HepG2 (cell line): ENCODE measurements around the gene LRRC4. TPM values are rescaled to one million over a fixed set of nuclear protein-coding genes. Genes with fewer than 3 reads are reported as not detected.

Experiments used
- ATAC-seq: fragments of 200-7000 bp; cut with Tn5 transposase; 3 replicates; pipeline ENCODE4 v1.9.1; 2020; ENCODE audit warnings: mild to moderate bottlenecking, moderate library complexity
- BruUV-seq: library from RNA; stranded (reverse); fragments of 400-500 nt; replicated peaks from 2 replicates; lab custom pipeline; 2021; lab: Mats Ljungman, UMichigan
- CTCF ChIA-PET: fragments of 300-600 bp; formaldehyde crosslinking; extraction: SDS; loops from one replicate; lab custom pipeline; 2021; ENCODE audit warnings: low total read pairs, inconsistent platforms, low intra/inter-chr PET ratio; lab: Yijun Ruan, JAX
- POLR2A ChIA-PET: fragments of 350-600 bp; sonication (Branson Sonifier 250); formaldehyde crosslinking; loops from one replicate; lab custom pipeline; 2020; ENCODE audit warnings: antibody characterized with exemption, inconsistent platforms; lab: Yijun Ruan, JAX
- DNase-seq: peaks from one replicate; pipeline ENCODE4 v3.0.0-alpha.2; 2015; ENCODE audit warnings: low spot score
- FAIRE-seq: peaks from 3 replicates; lab custom pipeline; 2011; peaks lifted over from hg19 to GRCh38; lab: Jason Lieb, UNC
- H2AFZ ChIP-seq: one replicate; pipeline ENCODE4 v1.6.1; 2011; ENCODE audit warnings: low read length, inconsistent platforms
- H3K27ac ChIP-seq: fragments of 300-600 bp; 3 replicates; pipeline ENCODE4 v1.8.0; 2011; ENCODE audit warnings: mixed run types, mild to moderate bottlenecking, mixed read lengths, low read length, inconsistent platforms; ENCODE audit not compliant: insufficient read depth; ENCODE audit errors: extremely low read length
- H3K27me3 ChIP-seq, 2 experiments: fragments of 200-600 bp in 1 of 2; 2 replicates in 1 of 2; 3 replicates in 1 of 2; pipeline versions ENCODE4 v1.6.0 to v1.8.0; 2011; ENCODE audit warnings: low read length in 2 of 2, mild to moderate bottlenecking in 2 of 2, moderate library complexity in 2 of 2, inconsistent platforms in 1 of 2; ENCODE audit not compliant: insufficient read depth in 2 of 2, control insufficient read depth in 1 of 2
- H3K36me3 ChIP-seq, 2 experiments: fragments of 200-600 bp in 1 of 2; replicated peaks in 1 of 2; 2 replicates in 1 of 2; 3 replicates in 1 of 2; pipeline versions ENCODE4 v1.5.1 to v1.8.0; 2011; ENCODE audit warnings: low read length in 2 of 2, inconsistent platforms in 1 of 2; ENCODE audit not compliant: insufficient read depth in 2 of 2, control insufficient read depth in 1 of 2
- H3K4me1 ChIP-seq: 2 replicates; pipeline ENCODE4 v1.5.1; 2012; ENCODE audit warnings: low read length, inconsistent platforms; ENCODE audit not compliant: insufficient read depth
- H3K4me2 ChIP-seq: 2 replicates; pipeline ENCODE4 v1.6.0; 2011; ENCODE audit warnings: low read depth, low read length, inconsistent platforms
- H3K4me3 ChIP-seq, 3 experiments: fragments of 200-600 bp in 1 of 3; sonication (generic), shearing (Covaris generic) in 1 of 3; replicated peaks in 1 of 3; 2 replicates each; pipeline ENCODE4 v1.5.1; 2011 to 2016; ENCODE audit warnings: low read length in 3 of 3, inconsistent platforms in 2 of 3, low read depth in 2 of 3, mild to moderate bottlenecking in 2 of 3, control low read depth in 1 of 3, mixed read lengths in 1 of 3; ENCODE audit not compliant: insufficient read depth in 1 of 3
- H3K79me2 ChIP-seq: one replicate; pipeline ENCODE4 v1.6.1; 2011; ENCODE audit warnings: low read length, inconsistent platforms; ENCODE audit not compliant: insufficient read depth
- H3K9ac ChIP-seq: 2 replicates; pipeline ENCODE4 v1.6.0; 2011; ENCODE audit warnings: mild to moderate bottlenecking, low read depth, low read length, inconsistent platforms; ENCODE audit not compliant: insufficient read depth
- H3K9me3 ChIP-seq: 2 replicates; pipeline ENCODE4 v1.5.1; 2012; ENCODE audit warnings: mild to moderate bottlenecking, low read length
- H4K20me1 ChIP-seq: 2 replicates; pipeline ENCODE4 v1.6.0; 2011; ENCODE audit warnings: inconsistent platforms, mild to moderate bottlenecking, low read length, moderate library complexity; ENCODE audit not compliant: insufficient read depth
- ELF1 ChIP-seq: sonication (generic); formaldehyde crosslinking; IDR thresholded peaks from 2 replicates; pipeline ENCODE4 v1.4.0; 2020; ENCODE audit warnings: missing genetic modification reagents
- JUNB ChIP-seq: sonication (generic); formaldehyde crosslinking; IDR thresholded peaks from 2 replicates; pipeline ENCODE4 v1.8.0; 2022; ENCODE audit warnings: missing genetic modification reagents, mild to moderate bottlenecking, borderline replicate concordance
- REXO4 ChIP-seq: sonication (generic); formaldehyde crosslinking; IDR thresholded peaks from 2 replicates; pipeline ENCODE4 v1.8.0; 2022; ENCODE audit warnings: missing genetic modification reagents, mild to moderate bottlenecking, borderline replicate concordance
- SP4 ChIP-seq: sonication (generic); formaldehyde crosslinking; IDR thresholded peaks from 2 replicates; pipeline ENCODE4 v1.8.1; 2023; ENCODE audit warnings: mild to moderate bottlenecking, missing genetic modification reagents
- SRF ChIP-seq: IDR thresholded peaks from 2 replicates; pipeline ENCODE4 v1.6.1; 2011; ENCODE audit warnings: mild to moderate bottlenecking, low read depth, low read length, moderate library complexity
- SSRP1 ChIP-seq: IDR thresholded peaks from 2 replicates; pipeline ENCODE4 v1.6.1; 2016; ENCODE audit warnings: control low read depth
- U2AF1 ChIP-seq: fragments of 200-400 bp; formaldehyde crosslinking; optimal IDR thresholded peaks from 2 replicates; pipeline ENCODE3; 2017; ENCODE audit warnings: mild to moderate bottlenecking, low read depth, low read length
- ZFP36 ChIP-seq: fragments of 150-350 bp; IDR thresholded peaks from 2 replicates; pipeline ENCODE4 v1.6.1; 2018; ENCODE audit warnings: borderline replicate concordance, low read length, low read depth; ENCODE audit not compliant: partially characterized antibody
- ZNF17 ChIP-seq: sonication (generic); formaldehyde crosslinking; IDR thresholded peaks from 2 replicates; pipeline ENCODE4 v1.5.0; 2020; ENCODE audit warnings: mild to moderate bottlenecking, missing genetic modification reagents
- ZNF230 ChIP-seq: sonication (generic); formaldehyde crosslinking; IDR thresholded peaks from 2 replicates; pipeline ENCODE4 v1.4.0; 2020; ENCODE audit warnings: mild to moderate bottlenecking, missing genetic modification reagents
- ZNF263 ChIP-seq: sonication (generic); formaldehyde crosslinking; IDR thresholded peaks from 2 replicates; pipeline ENCODE4 v1.4.0; 2020; ENCODE audit warnings: missing genetic modification reagents
- ZNF616 ChIP-seq: sonication (generic); formaldehyde crosslinking; IDR thresholded peaks from 2 replicates; pipeline ENCODE4 v1.5.0; 2020; ENCODE audit warnings: low read depth, mild to moderate bottlenecking, missing genetic modification reagents
- ZNF792 ChIP-seq: IDR thresholded peaks from 2 replicates; pipeline ENCODE4 v1.6.1; 2016
- ZNF816 ChIP-seq: sonication (generic); formaldehyde crosslinking; IDR thresholded peaks from 2 replicates; pipeline ENCODE4 v1.8.0; 2022; ENCODE audit warnings: missing genetic modification reagents, mild to moderate bottlenecking, borderline replicate concordance
- ZNF883 ChIP-seq: sonication (generic); formaldehyde crosslinking; IDR thresholded peaks from 2 replicates; pipeline ENCODE4 v1.5.1; 2020; ENCODE audit warnings: mild to moderate bottlenecking, missing genetic modification reagents; ENCODE audit errors: not compliant biosample characterization
- WGBS: methylation state at CpG from one replicate; pipeline ENCODE4 v1.1.6; 2017; ENCODE audit warnings: low lambda C conversion rate; 5-methylcytosine and 5-hydroxymethylcytosine counted together
- in situ Hi-C: cut with HindIII; loops from 2 replicates; pipeline ENCODE4 v1.10.0; 2017; ENCODE audit warnings: low pct_unique_long_range_greater_than_20kb; ENCODE audit not compliant: extremely low pct_ligation_motif_present
- intact Hi-C: fragments of 100-400 bp; cut with micrococcal nuclease; formaldehyde crosslinking; loops from one replicate; pipeline ENCODE4 v1.10.0; 2022; ENCODE audit not compliant: unreplicated experiment
- polyA plus RNA-seq, 8 experiments: library from polyadenylated mRNA; depleted of rRNA in 3 of 8; stranded (reverse) in 7 of 8; unstranded in 1 of 8; fragments of >200 nt; fragmentation: Illumina TruSeq in 4 of 8; extraction: Trizol in 4 of 8; gene quantifications; 2 replicates each; pipeline versions ENCODE4 v1.2.1 to v1.2.3, GENCODE V29; 2011 to 2016; ENCODE audit warnings: low read depth in 4 of 8, missing spikeins in 1 of 8, mixed read lengths in 1 of 8; ENCODE audit not compliant: insufficient read depth in 1 of 8
- total RNA-seq, 5 experiments: library from RNA; depleted of rRNA; stranded (reverse); fragments of >200 nt; fragmentation: Illumina TruSeq; extraction: Trizol; gene quantifications; 2 replicates each; pipeline ENCODE4 v1.2.3, GENCODE V29; 2016; ENCODE audit warnings: low read depth in 1 of 5
- TF ChIP-seq, protein P1 (sequence below): sonication (generic); formaldehyde crosslinking; IDR thresholded peaks from 2 replicates; pipeline ENCODE4 v1.4.0; 2020; ENCODE audit warnings: mild to moderate bottlenecking, missing genetic modification reagents
- TF ChIP-seq, protein P2 (sequence below): sonication (generic); formaldehyde crosslinking; IDR thresholded peaks from 2 replicates; pipeline ENCODE4 v1.8.1; 2023; ENCODE audit warnings: mild to moderate bottlenecking, missing genetic modification reagents, borderline replicate concordance
- TF ChIP-seq, protein P3 (sequence below): IDR thresholded peaks from 2 replicates; pipeline ENCODE4 v1.6.1; 2016; ENCODE audit warnings: missing genetic modification reagents, missing compliant biosample characterization

The LRRC4 gene
- total and polyA plus RNA-seq, 2 of the 13 experiments (the other 11 are each of a cell fraction or from before 2014, with no cell fraction given): not detected

DNA sequence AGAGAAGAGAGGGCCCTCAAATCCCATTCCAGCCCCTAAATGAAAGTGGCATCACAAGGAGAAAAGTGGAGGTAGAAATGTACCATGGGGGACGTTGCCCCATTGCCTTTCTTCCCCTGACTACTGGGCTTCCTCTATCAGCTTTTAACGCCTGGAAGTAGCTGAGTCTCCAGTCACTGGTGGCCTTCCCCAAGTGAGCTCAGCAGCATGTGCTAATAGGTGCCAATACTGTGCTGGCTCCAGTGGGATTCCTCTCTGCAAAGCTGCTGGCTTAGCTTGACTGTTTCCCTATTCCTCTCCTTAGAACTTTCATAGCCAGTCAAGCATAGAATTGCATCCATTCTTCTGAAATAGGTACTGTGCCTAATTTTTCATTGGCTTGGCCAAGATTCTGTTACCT, 32.6 kb downstream of the LRRC4 start:
- Histone ChIP-seq H3K27ac (no peak overlapping the region), H3K27me3 (no peaks in the 10 kb centered on the region), H3K9me3 (no peaks in the 10 kb centered on the region), H2AFZ (no peak overlapping the region), H3K79me2 (no peaks in the 10 kb centered on the region), H3K4me2 (no peak overlapping the region), H3K36me3 (peaks cover 4 to 45% of the 10 kb centered on the region in 2 experiments), H3K4me1 (peaks cover 70% of the 10 kb centered on the region), H4K20me1 (no peaks in the 10 kb centered on the region; the same call in 1 of the 2 replicates)
- no peak for DNase-seq
- POLR2A ChIA-PET: no interaction called here
- BruUV-seq: no TSS peak
- ATAC-seq: no peak
- CTCF ChIA-PET: no interaction called here
- TF ChIP-seq ZNF816 (no peak), REXO4 (CRISPR knock-in tag) (no peak), ZNF883 (no peak), ZFP36 (no peak), SSRP1 (CRISPR knock-in tag) (no peak), ZNF792 (CRISPR knock-in tag) (no peak), ZNF17 (CRISPR knock-in tag) (no peak), ELF1 (CRISPR knock-in tag) (no peak), SRF (no peak), ZNF263 (CRISPR knock-in tag) (no peak), JUNB (CRISPR knock-in tag) (no peak), ZNF230 (CRISPR knock-in tag) (no peak), U2AF1 (no peak), ZNF616 (no peak), SP4 (CRISPR knock-in tag) (no peak)
- TF ChIP-seq, protein P1, sequence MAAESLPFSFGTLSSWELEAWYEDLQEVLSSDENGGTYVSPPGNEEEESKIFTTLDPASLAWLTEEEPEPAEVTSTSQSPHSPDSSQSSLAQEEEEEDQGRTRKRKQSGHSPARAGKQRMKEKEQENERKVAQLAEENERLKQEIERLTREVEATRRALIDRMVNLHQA (CRISPR knock-in tag): no peak
- TF ChIP-seq, protein P2, sequence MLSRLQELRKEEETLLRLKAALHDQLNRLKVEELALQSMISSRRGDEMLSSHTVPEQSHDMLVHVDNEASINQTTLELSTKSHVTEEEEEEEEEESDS (CRISPR knock-in tag): no peak
- TF ChIP-seq, protein P3, sequence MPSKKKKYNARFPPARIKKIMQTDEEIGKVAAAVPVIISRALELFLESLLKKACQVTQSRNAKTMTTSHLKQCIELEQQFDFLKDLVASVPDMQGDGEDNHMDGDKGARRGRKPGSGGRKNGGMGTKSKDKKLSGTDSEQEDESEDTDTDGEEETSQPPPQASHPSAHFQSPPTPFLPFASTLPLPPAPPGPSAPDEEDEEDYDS (CRISPR knock-in tag): no peak
- TF ChIP-seq, all 625 proteins: peak for 0
- in situ Hi-C loops: no loop called here
- FAIRE-seq: no peak
- Histone ChIP-seq H3K9ac (no peak overlapping the region), H3K4me3 (no peak overlapping the region)
- WGBS: 100% methylated on average over 2 of the region's 2 CpGs
- intact Hi-C loops: no loop called here
